ENCODE results near the gene SEMA6D. TPM values are rescaled to one million over a fixed set of nuclear protein-coding genes. Genes with fewer than 3 reads are reported as not detected.

SEMA6D gene
- total and polyA plus RNA-seq, 8 donors = 0.61 to 54.0 (median 6.9) TPM

DNA sequence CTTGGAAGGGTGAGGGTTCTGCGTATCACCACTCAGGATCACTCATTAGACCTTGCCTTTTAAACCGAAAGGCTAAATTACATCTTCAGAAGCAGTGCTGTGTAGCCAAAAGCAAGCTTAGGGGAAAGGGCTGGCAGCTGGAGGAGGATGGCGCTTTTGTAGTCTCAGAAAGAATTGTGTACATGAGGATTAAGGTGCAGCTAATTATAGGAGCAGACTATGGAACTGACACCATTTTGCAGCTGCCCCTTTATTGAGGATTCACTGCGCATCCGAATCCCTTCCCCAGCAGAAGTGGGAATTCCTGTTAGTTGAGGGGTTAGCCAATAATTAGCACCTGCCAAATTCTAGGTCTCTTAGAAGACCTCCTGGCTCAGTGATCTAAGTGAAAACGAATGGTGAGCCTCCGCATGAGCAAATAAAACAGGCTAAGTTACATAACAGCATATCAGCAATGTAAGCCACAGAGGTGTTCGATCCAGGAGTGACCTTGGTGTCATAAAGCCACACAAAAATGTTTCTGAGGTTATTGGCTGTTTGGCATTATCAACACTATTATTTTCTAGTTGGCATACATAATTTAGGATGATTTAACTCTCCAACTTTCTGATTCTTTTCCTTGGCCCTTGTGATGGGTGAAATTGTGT lies 42.6 kb upstream of the SEMA6D start:
- WGBS, 5 donors = 81 to 86% (median 85%) methylated on average over 8 of the region's 8 CpGs
- Histone ChIP-seq H3K27ac (no peak overlapping the region), H3K4me1 (peaks cover 0 to 4% (median 0%) of the 10 kb centered on the region in 4 donors), H3K9me3 (no peaks in the 10 kb centered on the region), H3K36me3 (no peaks in the 10 kb centered on the region), H3K27me3 (no peaks in the 10 kb centered on the region), H3K4me3 (no peak overlapping the region)
- intact Hi-C loops (cut with DNase I; ENCODE audit: low total_unique reads) = no loop called here
- DNase-seq = no peak
- no peak for TF ChIP-seq EP300 (IDR thresholded peaks at IDR 0.05)
- TF ChIP-seq, protein P1, sequence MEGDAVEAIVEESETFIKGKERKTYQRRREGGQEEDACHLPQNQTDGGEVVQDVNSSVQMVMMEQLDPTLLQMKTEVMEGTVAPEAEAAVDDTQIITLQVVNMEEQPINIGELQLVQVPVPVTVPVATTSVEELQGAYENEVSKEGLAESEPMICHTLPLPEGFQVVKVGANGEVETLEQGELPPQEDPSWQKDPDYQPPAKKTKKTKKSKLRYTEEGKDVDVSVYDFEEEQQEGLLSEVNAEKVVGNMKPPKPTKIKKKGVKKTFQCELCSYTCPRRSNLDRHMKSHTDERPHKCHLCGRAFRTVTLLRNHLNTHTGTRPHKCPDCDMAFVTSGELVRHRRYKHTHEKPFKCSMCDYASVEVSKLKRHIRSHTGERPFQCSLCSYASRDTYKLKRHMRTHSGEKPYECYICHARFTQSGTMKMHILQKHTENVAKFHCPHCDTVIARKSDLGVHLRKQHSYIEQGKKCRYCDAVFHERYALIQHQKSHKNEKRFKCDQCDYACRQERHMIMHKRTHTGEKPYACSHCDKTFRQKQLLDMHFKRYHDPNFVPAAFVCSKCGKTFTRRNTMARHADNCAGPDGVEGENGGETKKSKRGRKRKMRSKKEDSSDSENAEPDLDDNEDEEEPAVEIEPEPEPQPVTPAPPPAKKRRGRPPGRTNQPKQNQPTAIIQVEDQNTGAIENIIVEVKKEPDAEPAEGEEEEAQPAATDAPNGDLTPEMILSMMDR (IDR thresholded peaks at IDR 0.05) = no peak
- TF ChIP-seq POLR2AphosphoS5 (IDR thresholded peaks at IDR 0.05) = no peak
- no peak for TF ChIP-seq POLR2A (IDR thresholded peaks at IDR 0.05)

DNA sequence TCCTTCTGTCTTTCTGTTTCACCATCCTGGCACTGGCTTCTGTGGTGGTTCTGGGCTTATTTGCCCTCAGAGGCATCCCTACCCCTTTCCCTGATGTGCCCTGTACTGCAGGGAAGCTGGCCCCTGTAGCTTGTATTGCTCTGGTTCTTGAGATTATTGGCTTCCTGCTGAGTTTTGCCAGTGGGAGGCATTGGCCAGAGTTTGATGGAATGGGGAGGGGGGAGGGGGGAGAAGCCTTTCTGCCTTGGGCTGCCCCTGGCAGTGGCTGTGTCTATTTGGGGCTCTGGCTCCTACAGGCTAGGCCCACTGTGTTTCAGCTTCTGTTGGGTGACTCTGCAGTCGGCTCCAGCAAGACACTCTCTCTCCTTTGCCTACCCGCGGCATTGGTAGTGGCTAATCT lies 41.6 kb upstream of the SEMA6D start:
- WGBS, 5 donors = 66 to 81% (median 73%) methylated on average over 3 of the region's 3 CpGs
- intact Hi-C loops (cut with DNase I; ENCODE audit: low total_unique reads) = no loop called here
- Histone ChIP-seq H3K4me1 (peaks cover 0 to 4% (median 0%) of the 10 kb centered on the region in 4 donors), H3K27me3 (no peaks in the 10 kb centered on the region), H3K36me3 (no peaks in the 10 kb centered on the region), H3K9me3 (no peaks in the 10 kb centered on the region), H3K4me3 (no peak overlapping the region), H3K27ac (no peak overlapping the region)
- no peak for DNase-seq
- TF ChIP-seq POLR2A (IDR thresholded peaks at IDR 0.05) (no peak), EP300 (IDR thresholded peaks at IDR 0.05) (no peak), POLR2AphosphoS5 (IDR thresholded peaks at IDR 0.05) (no peak)
- TF ChIP-seq, protein P1 (IDR thresholded peaks at IDR 0.05) = no peak

DNA sequence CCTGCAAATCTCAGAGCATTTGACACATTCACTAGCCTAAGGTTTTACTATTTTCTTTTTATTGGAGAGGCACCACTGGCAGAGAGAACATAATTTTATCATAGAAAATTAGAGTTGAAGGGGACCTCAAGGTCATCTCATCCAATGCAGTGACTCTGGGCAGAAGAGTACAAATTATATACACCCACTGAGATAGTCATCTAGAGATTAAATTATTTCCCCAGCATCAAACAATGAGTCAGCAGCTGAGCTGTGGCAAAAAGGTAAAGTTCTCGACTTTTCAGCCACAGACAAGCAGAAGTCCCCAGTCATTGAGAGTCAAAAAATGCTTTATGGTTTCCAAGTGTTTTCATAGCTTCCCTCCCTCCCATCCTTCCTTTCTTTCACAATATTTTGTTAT lies 39.3 kb upstream of the SEMA6D start:
- TF ChIP-seq POLR2AphosphoS5 (IDR thresholded peaks at IDR 0.05) = no peak
- TF ChIP-seq, protein P1 (IDR thresholded peaks at IDR 0.05) = no peak
- TF ChIP-seq EP300 (IDR thresholded peaks at IDR 0.05) = no peak
- TF ChIP-seq POLR2A (IDR thresholded peaks at IDR 0.05) = no peak
- intact Hi-C loops (cut with DNase I; ENCODE audit: low total_unique reads) = no loop called here
- DNase-seq = no peak

DNA sequence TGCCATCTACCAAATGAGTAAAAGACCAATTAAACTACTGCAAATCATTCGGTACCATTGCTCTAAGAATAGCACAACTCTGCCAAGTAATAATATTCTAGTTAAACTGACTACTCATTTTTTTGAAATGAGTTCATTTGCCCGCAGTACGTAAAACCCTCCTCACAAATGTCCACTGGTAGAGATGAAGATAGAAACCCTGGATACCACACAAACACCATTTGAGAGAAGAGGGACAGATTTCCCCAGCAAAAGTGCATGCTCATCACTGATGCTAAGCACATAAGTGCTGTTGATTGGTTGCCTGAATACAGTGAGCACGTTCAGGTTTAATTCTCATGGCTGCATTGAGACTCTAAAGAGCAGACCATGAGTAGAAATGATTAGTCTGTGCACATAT lies 34.6 kb upstream of the SEMA6D start:
- no peak overlapping the region for H3K27ac ChIP-seq
- H3K27me3 ChIP-seq = no peaks in the 10 kb centered on the region
- no peak overlapping the region for H3K4me3 ChIP-seq
- WGBS, 5 donors = 84 to 92% (median 89%) methylated on average over 4 of the region's 4 CpGs
- H3K9me3 ChIP-seq = no peaks in the 10 kb centered on the region
- no peak for DNase-seq
- TF ChIP-seq, protein P1 (IDR thresholded peaks at IDR 0.05) = no peak
- no peak for TF ChIP-seq POLR2A (IDR thresholded peaks at IDR 0.05)
- no peak for TF ChIP-seq POLR2AphosphoS5 (IDR thresholded peaks at IDR 0.05)
- no peak for TF ChIP-seq EP300 (IDR thresholded peaks at IDR 0.05)
- intact Hi-C loops (cut with DNase I; ENCODE audit: low total_unique reads) = no loop called here
- no peaks in the 10 kb centered on the region for H3K4me1 ChIP-seq
- H3K36me3 ChIP-seq = no peaks in the 10 kb centered on the region

More for the DNA sequence above, 39.3 kb upstream of the SEMA6D start:
- H3K4me1 ChIP-seq = peaks cover 0 to 4% (median 0%) of the 10 kb centered on the region in 4 donors
- no peaks in the 10 kb centered on the region for H3K9me3 ChIP-seq
- no peak overlapping the region for H3K27ac ChIP-seq
- H3K27me3 ChIP-seq = no peaks in the 10 kb centered on the region
- H3K36me3 ChIP-seq = no peaks in the 10 kb centered on the region
- 35 to 57% (median 44%) methylated on average over 1 of the region's 1 CpG for WGBS, 5 donors
- no peak overlapping the region for H3K4me3 ChIP-seq
